Inferior parietal cortex (tissue), 1 donor: ENCODE results near the gene TGFB2.

Experiments
- DNase-seq: peaks from one replicate; pipeline ENCODE4 v3.0.0-alpha.2; 2016; ENCODE audit errors: extremely low spot score

Gene TGFB2

DNA sequence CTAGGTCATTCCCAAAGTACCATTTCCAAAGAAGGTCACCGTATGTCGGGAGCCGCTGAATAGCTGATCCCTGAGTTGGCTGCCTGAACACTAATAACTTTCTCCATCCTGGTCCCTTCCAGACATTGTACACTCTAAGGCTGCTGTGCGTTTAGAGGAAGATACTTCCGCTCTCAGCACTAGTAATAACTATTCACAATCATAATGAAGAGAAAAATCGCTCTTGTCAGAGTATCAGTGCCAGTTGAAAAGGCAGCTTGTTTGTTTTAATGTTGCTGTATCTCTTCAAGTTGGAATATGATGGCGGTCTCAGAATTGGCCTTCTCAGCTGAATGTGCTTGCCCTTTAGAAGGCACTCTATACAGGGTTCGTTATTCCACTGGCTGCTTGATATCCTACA lies 43.5 kb downstream of the TGFB2 start:
- DNase-seq: no peak

DNA sequence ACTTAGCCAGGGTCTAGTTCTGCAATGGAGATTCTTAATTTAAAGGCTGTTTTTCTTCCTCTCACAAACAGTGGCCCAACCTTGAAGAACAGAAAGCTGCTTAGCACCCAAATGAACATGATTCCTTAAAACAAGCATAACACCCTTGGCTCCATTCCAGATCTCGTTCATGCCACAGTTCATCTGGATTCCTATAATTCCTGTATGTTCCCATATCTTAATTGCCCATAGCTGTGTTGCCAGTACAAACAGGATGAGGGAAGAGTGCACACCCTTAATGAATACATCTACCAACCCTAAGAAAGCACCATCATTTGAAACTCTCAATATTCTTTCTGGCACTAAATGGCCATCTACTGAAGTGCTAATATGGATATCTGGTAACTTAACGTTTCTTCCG lies 45.5 kb downstream of the TGFB2 start:
- DNase-seq: no peak

DNA sequence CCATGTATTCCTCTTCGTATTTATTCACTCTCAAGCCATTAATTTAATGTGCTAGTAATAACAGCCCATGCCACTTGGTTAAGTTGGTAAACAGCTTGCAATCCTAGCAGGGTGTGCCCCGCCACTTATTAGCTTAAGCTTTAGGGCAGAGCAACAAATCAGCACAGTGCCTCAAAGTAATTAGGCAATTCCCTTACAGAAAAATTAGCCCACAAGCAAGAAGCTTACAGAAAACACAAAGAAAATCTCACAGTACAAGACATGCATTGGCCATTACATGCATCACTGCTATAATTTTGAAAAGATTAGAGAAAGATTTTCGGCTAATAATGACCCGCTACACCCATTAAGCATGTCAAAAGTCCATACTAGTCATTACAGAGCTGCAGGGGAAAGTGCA lies 47.6 kb downstream of the TGFB2 start:
- DNase-seq: no peak

- no peak for DNase-seq
Observed at GRCh38 chr1:218394416-218394815, 49.3 kb downstream of the TGFB2 start.

GRCh38 chr1:218394989-218395388 lies 49.9 kb downstream of the TGFB2 start:
- DNase-seq: no peak

GRCh38 chr1:218395916-218396315 lies 50.8 kb downstream of the TGFB2 start:
- no peak for DNase-seq

GRCh38 chr1:218397752-218398339 lies 52.7 kb downstream of the TGFB2 start:
- DNase-seq: no peak

DNA sequence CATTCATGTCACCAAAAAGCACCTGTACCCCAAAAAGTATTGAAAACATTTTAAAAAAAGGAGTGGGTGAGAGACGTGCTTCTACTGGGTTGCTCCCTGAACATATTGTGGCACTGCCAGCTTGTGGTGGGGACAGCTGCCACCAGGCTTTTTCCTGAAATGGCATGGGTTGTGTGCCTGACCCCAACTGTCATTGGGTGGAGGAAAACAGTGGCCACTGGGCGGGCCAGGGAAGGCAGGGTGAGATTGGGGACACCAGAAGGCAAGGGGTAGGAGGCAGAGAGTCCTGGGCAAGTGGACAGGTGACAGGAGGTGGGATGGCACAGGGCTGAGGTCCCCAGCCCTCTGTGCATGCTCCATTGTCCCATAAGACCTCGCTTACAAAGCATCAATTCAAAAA lies 55.5 kb downstream of the TGFB2 start:
- no peak for DNase-seq

DNA sequence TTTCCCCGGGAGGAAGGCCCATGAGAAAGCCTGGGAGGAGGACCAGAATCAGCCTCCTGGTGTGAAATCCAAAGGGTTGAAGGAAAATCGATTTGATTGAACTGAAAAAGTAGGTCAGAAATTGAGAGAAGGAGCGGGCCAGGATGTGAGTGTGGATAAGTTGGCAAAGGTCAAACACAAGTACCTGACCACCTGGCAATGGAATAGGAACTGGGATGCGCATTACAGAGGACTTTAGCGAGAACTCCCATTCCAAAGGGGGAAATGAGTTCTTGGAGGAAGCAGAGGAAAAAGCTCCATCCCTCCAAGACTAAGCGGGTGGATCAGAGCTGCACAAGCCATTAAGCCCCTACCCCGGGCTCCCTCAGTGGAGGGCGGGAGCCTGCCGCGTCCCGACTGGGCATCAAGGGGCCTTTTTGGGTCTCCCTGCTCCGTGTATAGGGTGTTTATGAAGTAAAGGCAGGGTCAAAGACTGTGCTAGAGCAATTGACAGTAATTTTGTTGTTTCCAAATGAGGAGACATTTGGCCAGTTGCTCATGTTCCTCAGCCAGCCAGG lies 56.4 kb downstream of the TGFB2 start:
- DNase-seq: no peak

DNA sequence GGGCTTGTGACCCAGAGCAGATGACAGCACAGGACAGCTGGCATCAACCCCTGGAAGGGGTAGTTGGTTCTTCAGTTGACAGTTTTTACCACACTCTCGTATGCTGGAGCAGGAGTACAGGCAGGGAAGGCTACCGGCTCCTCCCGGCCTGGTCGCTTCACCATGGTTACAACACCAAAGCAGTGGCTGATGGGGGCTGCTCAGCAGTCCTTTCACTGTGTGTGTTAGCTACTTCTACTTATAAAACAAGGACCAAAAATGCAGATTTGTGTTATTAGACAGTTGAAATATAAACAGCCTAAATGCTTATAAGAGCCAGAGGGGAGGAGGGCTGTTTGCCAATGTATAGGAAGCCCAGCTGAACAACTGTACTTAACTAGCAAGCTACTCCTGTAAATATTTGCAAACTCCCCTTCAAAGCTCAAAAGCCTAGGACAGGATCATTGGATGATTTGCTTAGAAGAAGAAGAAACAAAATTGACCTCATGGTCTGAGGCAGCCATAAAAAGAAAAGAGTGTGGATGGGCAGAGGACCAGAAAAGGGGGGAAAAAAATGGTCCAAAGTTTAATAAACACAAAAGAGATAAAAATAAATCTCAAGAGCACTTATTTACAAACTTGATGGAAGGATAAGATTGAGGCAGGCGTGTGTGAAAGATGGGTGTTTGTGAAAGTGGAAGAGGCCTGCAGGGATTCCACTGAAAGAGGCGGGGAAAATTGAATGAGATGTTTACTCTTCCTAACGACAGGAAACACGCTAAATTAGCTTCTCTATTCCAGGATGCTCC lies 57.1 kb downstream of the TGFB2 start:
- no peak for DNase-seq

- DNase-seq: no peak
Observed at GRCh38 chr1:218402786-218403120, 57.6 kb downstream of the TGFB2 start.

DNA sequence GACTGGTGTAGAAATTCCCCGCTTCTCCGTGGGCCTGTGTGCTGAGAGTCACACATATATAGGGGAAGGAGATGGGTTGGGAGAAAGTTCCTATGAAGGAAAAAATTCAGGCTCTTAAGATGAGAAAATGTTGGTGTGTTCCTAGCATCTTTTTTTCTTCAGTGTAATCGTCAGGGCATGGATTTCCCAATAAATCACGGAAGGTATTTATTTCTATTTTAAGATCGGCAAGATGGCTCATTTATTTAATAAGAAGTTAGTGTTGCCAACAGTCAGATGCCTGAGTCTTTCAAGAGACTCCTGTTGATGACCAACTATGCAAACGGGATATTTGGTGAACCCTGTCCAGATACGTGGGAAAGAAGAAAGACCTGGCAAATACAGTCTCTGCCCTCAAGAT lies 58.2 kb downstream of the TGFB2 start:
- no peak for DNase-seq

DNA sequence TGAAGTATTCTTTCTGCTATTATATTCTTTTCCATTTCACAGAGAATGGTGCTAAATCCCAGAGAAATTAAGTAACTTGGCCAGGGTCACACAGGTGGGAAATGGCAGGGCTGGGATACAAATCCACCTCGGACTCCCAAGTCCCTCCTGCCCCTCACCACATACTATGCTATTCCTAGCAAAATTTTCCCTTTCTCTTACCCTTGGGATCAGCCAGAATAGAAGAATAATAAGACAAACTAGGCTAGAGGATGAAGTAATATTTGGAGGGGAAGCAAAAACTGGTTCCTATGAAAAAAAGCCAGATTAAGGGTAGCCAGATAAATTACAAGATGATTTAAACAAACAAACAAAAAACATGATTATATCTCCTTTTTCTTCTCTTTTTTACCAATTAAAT lies 62.5 kb downstream of the TGFB2 start:
- no peak for DNase-seq

GRCh38 chr1:218408135-218408534 lies 63.0 kb downstream of the TGFB2 start:
- no peak for DNase-seq

DNA sequence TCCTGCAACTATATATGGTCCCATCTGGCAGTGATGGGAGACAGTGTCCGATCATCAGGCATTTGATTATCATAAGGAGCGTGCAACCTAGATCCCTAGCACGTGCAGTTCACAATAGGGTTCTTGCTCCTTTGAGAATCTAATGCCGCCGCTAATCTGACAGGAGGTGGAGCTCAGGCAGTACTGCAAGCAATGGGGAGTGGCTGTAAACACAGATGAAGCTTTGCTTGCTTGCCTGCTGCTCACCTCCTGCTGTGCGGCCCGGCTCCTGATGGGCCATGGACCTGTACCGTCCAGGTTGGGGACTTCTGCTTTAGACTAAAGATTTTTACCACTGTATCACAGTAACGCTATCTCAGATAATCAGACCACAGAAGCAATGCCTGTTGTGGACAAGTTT lies 63.8 kb downstream of the TGFB2 start:
- no peak for DNase-seq

DNA sequence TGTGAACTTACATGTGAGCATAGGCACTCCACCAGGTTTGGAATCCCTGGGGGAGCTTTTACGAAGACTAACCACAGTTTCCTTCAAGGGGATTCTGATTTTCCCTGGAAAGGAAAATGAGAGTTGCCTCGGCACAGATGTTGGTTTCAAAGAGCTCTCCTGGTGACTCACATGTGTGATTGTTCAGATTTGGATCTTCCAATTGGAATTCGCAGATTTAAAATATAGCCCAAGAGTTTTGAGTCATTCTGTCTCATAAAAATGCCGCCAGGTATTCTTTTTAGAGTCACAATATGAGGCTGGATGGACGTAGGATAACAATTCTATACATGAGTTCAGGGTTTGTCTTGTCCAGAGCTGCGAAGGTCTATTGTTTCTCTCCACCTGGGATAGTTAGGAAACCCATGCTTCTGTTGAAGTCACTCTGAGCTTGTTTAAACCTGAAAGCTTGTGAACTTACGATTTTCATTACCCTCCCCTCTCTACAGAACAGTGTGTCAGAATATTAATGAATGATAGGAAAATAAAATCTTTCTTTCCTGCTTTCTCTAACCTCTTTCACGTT lies 64.9 kb downstream of the TGFB2 start:
- no peak for DNase-seq

- DNase-seq: no peak
Observed at GRCh38 chr1:218411101-218411500, 66.0 kb downstream of the TGFB2 start.

GRCh38 chr1:218412171-218412570 lies 67.0 kb downstream of the TGFB2 start:
- peak; percentile 27 for DNase-seq

DNA sequence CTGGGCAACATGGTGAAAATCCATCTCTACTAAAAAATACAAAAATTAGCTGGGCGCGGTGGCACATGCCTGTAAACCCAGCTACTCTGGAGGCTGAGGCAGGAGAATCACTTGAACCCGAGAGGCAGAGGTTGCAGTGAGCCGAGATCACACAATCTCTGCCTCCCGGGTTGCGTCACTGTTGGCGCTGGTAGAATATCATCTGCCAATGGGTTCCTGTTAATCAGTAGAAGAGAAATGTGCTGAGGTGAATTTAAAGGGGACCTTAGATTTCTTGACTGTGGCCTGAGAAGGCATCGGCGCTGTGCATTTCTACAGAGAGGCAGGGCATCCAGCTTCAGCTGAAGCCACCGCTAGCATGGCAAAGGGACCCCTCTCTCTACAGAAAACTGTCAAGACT lies 68.0 kb downstream of the TGFB2 start:
- no peak for DNase-seq

- DNase-seq: no peak
Observed at GRCh38 chr1:218414060-218414728, 69.1 kb downstream of the TGFB2 start.

DNA sequence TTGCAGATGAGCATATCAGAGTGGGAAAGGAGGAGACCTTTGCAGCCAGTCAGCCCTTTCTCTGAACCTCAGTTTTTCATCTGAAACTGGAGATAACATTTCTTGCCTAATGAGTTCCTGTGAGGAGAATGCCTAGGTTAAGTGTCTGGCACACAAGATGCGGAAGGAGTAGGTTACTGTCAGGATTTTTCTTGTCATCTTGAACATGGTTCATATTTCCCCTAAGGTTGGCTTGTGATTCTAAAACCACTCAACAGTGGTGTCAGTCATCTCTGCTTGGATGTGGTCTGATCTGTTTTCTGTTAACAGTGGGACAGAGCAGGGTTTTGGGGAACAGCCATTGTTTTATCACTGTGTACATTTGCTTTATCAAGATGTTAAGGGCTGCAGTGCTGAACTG lies 70.6 kb downstream of the TGFB2 start:
- no peak for DNase-seq

GRCh38 chr1:218421531-218421930 lies 76.4 kb downstream of the TGFB2 start:
- DNase-seq: no peak

DNA sequence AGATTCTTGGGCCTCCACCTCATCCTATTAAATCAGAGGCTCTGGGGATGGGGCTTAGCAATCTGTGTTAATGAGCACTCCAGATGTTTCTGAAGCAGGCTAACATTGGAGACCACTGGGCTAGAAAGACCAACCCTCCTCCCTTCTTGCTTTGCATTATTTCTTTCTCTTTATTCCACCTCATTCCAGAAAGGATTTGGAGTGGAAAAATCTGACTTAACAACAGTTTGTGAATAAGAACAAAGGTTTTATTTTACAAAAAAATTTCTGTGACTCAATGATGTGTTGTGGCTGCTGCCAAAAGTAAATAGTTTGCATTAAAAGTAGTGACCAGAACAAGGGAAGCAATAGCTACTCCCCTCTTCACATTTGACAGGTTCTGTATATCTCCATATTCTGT lies 79.4 kb downstream of the TGFB2 start:
- no peak for DNase-seq
